Lower lobe of right lung (tissue), 2 donors: ENCODE measurements around the gene FRMD7. TPM values are rescaled to one million over a fixed set of nuclear protein-coding genes. Genes with fewer than 3 reads are reported as not detected.

Experiments
- ATAC-seq, 2 donors: fragments of 200-7000 bp; cut with Tn5 transposase; one replicate each; pipeline ENCODE4 v1.9.1; 2020 to 2022; ENCODE audit warnings: mild to moderate bottlenecking in 2 of 2, moderate library complexity in 2 of 2
- DNase-seq: peaks from one replicate; pipeline ENCODE4 v3.0.0-alpha.2; 2020
- H3K27ac ChIP-seq: fragments of 200-600 bp; one replicate; pipeline ENCODE4 v1.8.0; 2022
- H3K27me3 ChIP-seq: fragments of 200-600 bp; one replicate; pipeline ENCODE4 v1.8.0; 2022; ENCODE audit warnings: low read depth
- H3K36me3 ChIP-seq: fragments of 200-600 bp; one replicate; pipeline ENCODE4 v1.8.0; 2022; ENCODE audit warnings: mild to moderate bottlenecking
- H3K4me1 ChIP-seq: fragments of 200-600 bp; one replicate; pipeline ENCODE4 v1.8.0; 2022
- H3K4me3 ChIP-seq: fragments of 200-600 bp; one replicate; pipeline ENCODE4 v1.8.0; 2022; ENCODE audit warnings: mild to moderate bottlenecking
- H3K9me3 ChIP-seq: fragments of 200-600 bp; one replicate; pipeline ENCODE4 v1.8.0; 2022
- CTCF ChIP-seq: fragments of 200-600 bp; IDR thresholded peaks from one replicate; pipeline ENCODE4 v1.8.0; 2022; ENCODE audit warnings: antibody characterized with exemption, mild to moderate bottlenecking
- intact Hi-C: fragments of 100-400 bp; cut with DNase I; formaldehyde crosslinking; loops from one replicate; pipeline ENCODE4 v1.11.0; 2022
- long read RNA-seq: library from polyadenylated mRNA; unstranded; transcript quantifications from one replicate; pipeline ENCODE4 v2.0.0, GENCODE V29; 2021
- total RNA-seq: library from RNA; stranded (reverse); fragmentation: NEBNext Ultra II Directional; extraction: Animal tissue kit (Norgen Biotek cat#: 25700); gene quantifications from one replicate; pipeline ENCODE4 v1.2.1, GENCODE V29; 2021
- donor health status: DM: no; HTN: yes; CAD: no; lungs with severe emphysema.

FRMD7 gene, protein sequence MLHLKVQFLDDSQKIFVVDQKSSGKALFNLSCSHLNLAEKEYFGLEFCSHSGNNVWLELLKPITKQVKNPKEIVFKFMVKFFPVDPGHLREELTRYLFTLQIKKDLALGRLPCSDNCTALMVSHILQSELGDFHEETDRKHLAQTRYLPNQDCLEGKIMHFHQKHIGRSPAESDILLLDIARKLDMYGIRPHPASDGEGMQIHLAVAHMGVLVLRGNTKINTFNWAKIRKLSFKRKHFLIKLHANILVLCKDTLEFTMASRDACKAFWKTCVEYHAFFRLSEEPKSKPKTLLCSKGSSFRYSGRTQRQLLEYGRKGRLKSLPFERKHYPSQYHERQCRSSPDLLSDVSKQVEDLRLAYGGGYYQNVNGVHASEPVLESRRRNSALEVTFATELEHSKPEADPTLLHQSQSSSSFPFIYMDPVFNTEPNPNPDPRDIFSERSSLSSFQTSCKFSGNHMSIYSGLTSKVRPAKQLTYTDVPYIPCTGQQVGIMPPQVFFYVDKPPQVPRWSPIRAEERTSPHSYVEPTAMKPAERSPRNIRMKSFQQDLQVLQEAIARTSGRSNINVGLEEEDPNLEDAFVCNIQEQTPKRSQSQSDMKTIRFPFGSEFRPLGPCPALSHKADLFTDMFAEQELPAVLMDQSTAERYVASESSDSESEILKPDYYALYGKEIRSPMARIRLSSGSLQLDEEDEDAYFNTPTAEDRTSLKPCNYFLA
- not detected for total RNA-seq
- long read RNA-seq = 0 reads

- no peaks in the 10 kb centered on the region for H3K9me3 ChIP-seq
- no peak for DNase-seq
- H3K4me3 ChIP-seq = no peak within 1 kb of the TSS
- no peak for TF ChIP-seq CTCF
- H3K27ac ChIP-seq = no peak within 1 kb of the TSS
- no peaks in the 10 kb centered on the region for H3K36me3 ChIP-seq
- H3K27me3 ChIP-seq = no peaks in the 10 kb centered on the region
- no peaks in the 10 kb centered on the region for H3K4me1 ChIP-seq
- intact Hi-C loops = no loop called here
- ATAC-seq = no peak
Measured at GRCh38 chrX:132127743-132128142, at the start of gene FRMD7. TSS of gene FRMD7 (minus strand) at chrX:132128020. CDS start at chrX:132127844, 176 bp downstream.

DNA sequence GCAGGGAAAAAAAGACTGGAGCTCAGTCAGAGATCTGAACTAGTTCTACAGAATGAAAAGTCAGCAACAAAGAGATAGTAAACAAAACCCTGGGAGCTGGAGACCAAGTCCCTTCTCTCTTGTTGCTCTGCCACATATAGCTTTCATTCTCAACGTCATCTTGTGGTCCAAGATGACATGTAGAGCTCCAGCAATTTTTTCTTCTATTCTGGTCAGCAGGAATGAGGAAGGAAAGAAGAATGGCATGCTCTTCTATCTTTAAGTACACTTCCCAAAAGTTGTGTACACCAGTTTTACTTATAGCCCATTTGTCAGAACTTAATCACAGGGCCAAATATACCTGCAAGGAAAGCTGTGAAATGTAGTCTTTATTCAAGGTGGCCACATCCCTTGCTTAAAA is 45.8 kb upstream of the FRMD7 start:
- Histone ChIP-seq H3K27ac (no peak overlapping the region), H3K4me3 (no peak overlapping the region), H3K4me1 (no peaks in the 10 kb centered on the region), H3K27me3 (no peaks in the 10 kb centered on the region), H3K36me3 (no peaks in the 10 kb centered on the region), H3K9me3 (no peaks in the 10 kb centered on the region)
- DNase-seq (no peak), ATAC-seq (no peak)
- TF ChIP-seq CTCF = no peak
- intact Hi-C loops = no loop called here

- DNase-seq (no peak), ATAC-seq (no peak)
- no peak for TF ChIP-seq CTCF
- Histone ChIP-seq H3K4me3 (no peak overlapping the region), H3K27ac (no peak overlapping the region), H3K27me3 (no peaks in the 10 kb centered on the region), H3K36me3 (no peaks in the 10 kb centered on the region), H3K9me3 (no peaks in the 10 kb centered on the region), H3K4me1 (no peaks in the 10 kb centered on the region)
- intact Hi-C loops = no loop called here
Measured at GRCh38 chrX:132171881-132172280, 44.1 kb upstream of the FRMD7 start.

GRCh38 chrX:132171478-132171877 is 43.7 kb upstream of the FRMD7 start:
- no peak for DNase-seq
- Histone ChIP-seq H3K36me3 (no peaks in the 10 kb centered on the region), H3K9me3 (no peaks in the 10 kb centered on the region), H3K4me1 (no peaks in the 10 kb centered on the region), H3K27ac (no peak overlapping the region), H3K27me3 (no peaks in the 10 kb centered on the region), H3K4me3 (no peak overlapping the region)
- no peak for TF ChIP-seq CTCF
- no peak for ATAC-seq
- intact Hi-C loops = no loop called here

DNA sequence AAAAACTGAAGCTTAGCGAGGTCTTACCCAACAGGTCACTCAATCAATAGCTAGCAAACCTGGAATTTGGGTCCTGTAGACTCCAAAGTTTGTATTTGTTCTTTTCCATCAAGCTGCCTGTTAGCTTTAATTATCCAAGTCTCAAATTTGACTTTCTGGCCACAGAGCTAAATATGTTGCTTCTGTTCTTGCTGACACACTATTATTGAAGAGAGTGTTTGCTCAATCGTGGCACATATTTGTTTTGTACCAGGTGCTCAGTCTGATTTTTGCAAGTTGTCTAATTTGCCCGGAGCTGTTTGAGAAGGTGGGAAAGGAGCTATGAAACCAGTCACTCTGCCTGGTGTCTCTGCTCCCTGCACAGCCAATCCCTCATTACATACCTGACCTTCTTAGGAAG is 41.7 kb upstream of the FRMD7 start:
- no peak for TF ChIP-seq CTCF

More for the DNA sequence above, 41.7 kb upstream of the FRMD7 start:
- DNase-seq = no peak
- intact Hi-C loops = no loop called here
- Histone ChIP-seq H3K4me1 (no peaks in the 10 kb centered on the region), H3K27me3 (no peaks in the 10 kb centered on the region), H3K9me3 (no peaks in the 10 kb centered on the region), H3K4me3 (no peak overlapping the region), H3K27ac (no peak overlapping the region), H3K36me3 (no peaks in the 10 kb centered on the region)
- no peak for ATAC-seq
